Measurements from ENCODE around the gene LIMS1. TPM values are rescaled to one million over a fixed set of nuclear protein-coding genes. Genes with fewer than 3 reads are reported as not detected.

Gene LIMS1
- polyA plus RNA-seq, 4 donors = 8.3 to 51.4 (median 21.7) TPM

DNA sequence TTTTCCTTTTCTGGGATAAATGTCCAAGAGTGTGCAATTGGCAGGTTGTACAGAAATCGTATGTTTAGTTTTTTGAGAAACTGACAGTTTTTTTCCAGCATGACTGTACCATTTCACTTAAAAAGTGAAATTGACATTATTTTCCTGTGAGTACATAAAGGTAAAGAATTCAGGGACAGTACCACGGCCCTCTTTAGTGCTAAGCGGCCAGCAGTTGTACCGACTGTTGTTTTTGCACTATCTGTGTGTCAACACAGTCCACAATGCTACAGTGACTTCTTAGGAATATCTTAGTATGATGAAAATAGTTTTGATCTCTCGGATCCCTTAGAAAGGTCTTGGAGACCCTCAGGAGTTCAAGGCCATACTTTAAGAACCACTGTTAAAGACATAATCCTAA is 2.6 kb downstream of the LIMS1 start:
- Histone ChIP-seq H3K27ac (ENCODE audit: low read depth in 1 of 3, low read length in 2 of 3) (no peak overlapping the region), H3K36me3 (ENCODE audit: control insufficient read depth in 3 of 3, insufficient read depth in 2 of 3, low read depth in 1 of 3, low read length in 3 of 3) (no peaks in the 10 kb centered on the region), H3K4me3 (ENCODE audit: low read depth in 1 of 3, low read length in 3 of 3) (no peak overlapping the region), H3K9me3 (ENCODE audit: control insufficient read depth in 2 of 2, insufficient read depth in 1 of 2, low read depth in 1 of 2, low read length in 1 of 2) (no peaks in the 10 kb centered on the region), H3K27me3 (ENCODE audit: control insufficient read depth in 3 of 3, insufficient read depth in 3 of 3, low read length in 3 of 3) (no peaks in the 10 kb centered on the region), H3K4me1 (ENCODE audit: control insufficient read depth in 3 of 3, insufficient read depth in 2 of 3, low read depth in 1 of 3, low read length in 2 of 3) (peaks cover 5 to 10% (median 7%) of the 10 kb centered on the region in 3 donors)
- 85 to 95% (median 88%) methylated on average over 5 of the region's 5 CpGs for WGBS, 3 donors
- FAIRE-seq (no peak), DNase-seq (no peak)

DNA sequence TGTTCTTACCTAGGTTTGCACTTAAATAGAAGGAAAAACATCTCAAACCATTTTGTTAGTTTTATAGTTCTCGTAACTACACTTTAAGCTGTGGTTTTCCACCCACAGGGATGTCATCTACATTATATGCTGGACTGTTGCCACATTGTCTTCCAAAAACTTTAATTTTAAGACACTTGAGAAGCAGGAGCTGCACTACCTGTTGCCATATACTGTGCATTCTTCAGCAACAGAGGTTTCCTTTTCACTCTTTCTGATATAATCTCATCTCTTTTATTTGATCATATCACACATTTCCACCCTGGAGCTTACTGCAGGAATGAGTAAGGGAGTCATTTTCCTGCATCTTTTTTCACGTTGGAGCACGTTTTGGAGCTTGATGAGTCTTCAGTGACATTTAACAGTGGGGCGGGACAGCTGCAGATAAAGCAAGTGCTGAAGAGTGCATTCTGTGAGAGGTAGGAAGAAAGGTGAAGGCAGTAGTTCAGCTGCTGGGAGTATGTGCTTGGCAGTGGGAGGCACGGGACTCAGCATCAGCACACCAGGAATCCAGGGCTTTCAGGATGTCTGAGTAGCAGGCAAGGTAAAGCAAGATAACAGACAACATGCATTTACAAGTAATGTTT is 3.8 kb downstream of the LIMS1 start:
- no peak for FAIRE-seq
- DNase-seq = peak; percentile 19 to 45
- 55 to 67% (median 56%) methylated on average over 5 of the region's 5 CpGs for WGBS, 3 donors

DNA sequence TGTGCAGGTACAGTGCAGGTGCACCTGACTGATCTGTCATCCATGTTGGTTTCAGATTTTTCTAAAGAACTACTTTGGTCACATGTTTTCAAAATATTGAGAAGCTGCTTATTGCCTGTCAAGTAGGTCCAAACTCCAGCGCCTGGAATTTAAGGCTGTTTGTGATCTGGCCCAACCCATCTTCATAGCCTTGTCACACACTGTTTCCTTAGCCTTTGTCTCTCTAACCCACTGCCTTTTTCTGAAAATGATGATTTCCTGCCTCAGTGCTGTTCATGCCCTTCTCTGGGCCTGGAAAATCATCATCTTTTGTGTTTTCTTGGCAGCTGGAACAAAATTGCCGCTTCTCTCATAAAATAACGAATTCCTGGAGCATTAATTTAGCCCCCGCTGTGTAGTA is 7.2 kb downstream of the LIMS1 start:
- WGBS, 3 donors = 70 to 78% (median 78%) methylated on average over 4 of the region's 4 CpGs
- Histone ChIP-seq H3K9me3 (ENCODE audit: control insufficient read depth in 2 of 2, insufficient read depth in 1 of 2, low read depth in 1 of 2, low read length in 1 of 2) (no peaks in the 10 kb centered on the region), H3K4me1 (ENCODE audit: control insufficient read depth in 3 of 3, insufficient read depth in 2 of 3, low read depth in 1 of 3, low read length in 2 of 3) (peaks cover 5 to 15% (median 7%) of the 10 kb centered on the region in 3 donors), H3K4me3 (ENCODE audit: low read depth in 1 of 3, low read length in 3 of 3) (no peak overlapping the region), H3K27ac (ENCODE audit: low read depth in 1 of 3, low read length in 2 of 3) (peak overlapping the region in 1 of 3 donors; percentile 20), H3K27me3 (ENCODE audit: control insufficient read depth in 3 of 3, insufficient read depth in 3 of 3, low read length in 3 of 3) (no peaks in the 10 kb centered on the region), H3K36me3 (ENCODE audit: control insufficient read depth in 3 of 3, insufficient read depth in 2 of 3, low read depth in 1 of 3, low read length in 3 of 3) (peaks cover 0 to 2% (median 0%) of the 10 kb centered on the region in 3 donors)
- FAIRE-seq = no peak
- DNase-seq = peak; percentile 53 to 76

More for the DNA sequence above, 3.8 kb downstream of the LIMS1 start:
- H3K27me3 ChIP-seq (ENCODE audit: control insufficient read depth in 3 of 3, insufficient read depth in 3 of 3, low read length in 3 of 3) = no peaks in the 10 kb centered on the region
- H3K4me3 ChIP-seq (ENCODE audit: low read depth in 1 of 3, low read length in 3 of 3) = no peak overlapping the region
- no peaks in the 10 kb centered on the region for H3K36me3 ChIP-seq (ENCODE audit: control insufficient read depth in 3 of 3, insufficient read depth in 2 of 3, low read depth in 1 of 3, low read length in 3 of 3)
- H3K4me1 ChIP-seq (ENCODE audit: control insufficient read depth in 3 of 3, insufficient read depth in 2 of 3, low read depth in 1 of 3, low read length in 2 of 3) = peaks cover 5 to 15% (median 7%) of the 10 kb centered on the region in 3 donors
- H3K27ac ChIP-seq (ENCODE audit: low read depth in 1 of 3, low read length in 2 of 3) = no peak overlapping the region
- H3K9me3 ChIP-seq (ENCODE audit: control insufficient read depth in 2 of 2, insufficient read depth in 1 of 2, low read depth in 1 of 2, low read length in 1 of 2) = no peaks in the 10 kb centered on the region

DNA sequence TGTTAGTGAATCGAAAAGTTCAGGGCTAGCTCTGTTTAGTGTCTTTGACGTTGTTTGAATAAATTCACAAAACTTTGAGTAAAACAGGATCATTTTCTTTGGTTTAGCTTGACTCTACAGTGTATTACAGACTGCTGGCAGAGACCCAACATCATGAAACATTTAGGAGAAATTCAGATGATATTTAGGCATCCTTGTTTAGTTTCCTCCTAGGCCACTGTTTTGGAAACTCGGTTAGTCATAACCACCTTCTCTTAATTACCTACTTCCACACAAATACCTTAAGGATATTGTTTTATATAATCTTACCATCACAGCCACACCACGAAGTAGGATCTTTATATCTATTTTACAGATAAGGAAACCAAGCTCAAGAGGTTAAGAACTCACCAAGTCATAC is 7.8 kb downstream of the LIMS1 start:
- FAIRE-seq (no peak), DNase-seq (no peak)
- no peak overlapping the region for H3K4me3 ChIP-seq (ENCODE audit: low read depth in 1 of 3, low read length in 3 of 3)
- H3K4me1 ChIP-seq (ENCODE audit: control insufficient read depth in 3 of 3, insufficient read depth in 2 of 3, low read depth in 1 of 3, low read length in 2 of 3) = peaks cover 5 to 15% (median 8%) of the 10 kb centered on the region in 3 donors
- peak overlapping the region in 1 of 3 donors; percentile 3 for H3K27ac ChIP-seq (ENCODE audit: low read depth in 1 of 3, low read length in 2 of 3)
- H3K9me3 ChIP-seq (ENCODE audit: control insufficient read depth in 2 of 2, insufficient read depth in 1 of 2, low read depth in 1 of 2, low read length in 1 of 2) = no peaks in the 10 kb centered on the region
- peaks cover 0 to 2% (median 0%) of the 10 kb centered on the region in 3 donors for H3K36me3 ChIP-seq (ENCODE audit: control insufficient read depth in 3 of 3, insufficient read depth in 2 of 3, low read depth in 1 of 3, low read length in 3 of 3)
- WGBS, 3 donors = 56 to 70% (median 68%) methylated on average over 4 of the region's 4 CpGs
- no peaks in the 10 kb centered on the region for H3K27me3 ChIP-seq (ENCODE audit: control insufficient read depth in 3 of 3, insufficient read depth in 3 of 3, low read length in 3 of 3)

DNA sequence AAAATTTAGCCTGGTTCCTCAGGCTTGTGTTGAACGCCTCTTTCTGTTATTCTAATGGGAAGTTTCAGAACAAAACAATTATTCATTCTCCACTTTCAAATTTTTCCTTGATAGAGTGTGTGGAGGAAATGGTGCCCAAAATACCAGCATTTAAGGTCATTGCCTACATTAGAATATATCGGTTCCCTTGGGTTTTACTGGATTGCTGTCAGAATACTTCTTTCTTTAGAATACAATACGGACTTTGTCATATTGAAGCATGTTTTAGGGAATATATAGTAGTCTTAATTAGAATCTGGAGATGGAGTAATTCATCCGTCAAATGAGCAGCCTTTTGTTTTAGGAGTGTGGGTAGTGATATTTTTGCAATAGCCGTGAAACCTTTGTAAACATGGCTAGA is 13.3 kb downstream of the LIMS1 start:
- Histone ChIP-seq H3K4me1 (ENCODE audit: control insufficient read depth in 3 of 3, insufficient read depth in 2 of 3, low read depth in 1 of 3, low read length in 2 of 3) (peaks cover 2 to 3% (median 3%) of the 10 kb centered on the region in 3 donors), H3K27ac (ENCODE audit: low read depth in 1 of 3, low read length in 2 of 3) (no peak overlapping the region), H3K4me3 (ENCODE audit: low read depth in 1 of 3, low read length in 3 of 3) (no peak overlapping the region), H3K27me3 (ENCODE audit: control insufficient read depth in 3 of 3, insufficient read depth in 3 of 3, low read length in 3 of 3) (no peaks in the 10 kb centered on the region), H3K9me3 (ENCODE audit: control insufficient read depth in 2 of 2, insufficient read depth in 1 of 2, low read depth in 1 of 2, low read length in 1 of 2) (no peaks in the 10 kb centered on the region), H3K36me3 (ENCODE audit: control insufficient read depth in 3 of 3, insufficient read depth in 2 of 3, low read depth in 1 of 3, low read length in 3 of 3) (peaks cover 0 to 2% (median 0%) of the 10 kb centered on the region in 3 donors)
- 78 to 92% (median 85%) methylated on average over 5 of the region's 5 CpGs for WGBS, 3 donors
- FAIRE-seq = no peak
- no peak for DNase-seq

DNA sequence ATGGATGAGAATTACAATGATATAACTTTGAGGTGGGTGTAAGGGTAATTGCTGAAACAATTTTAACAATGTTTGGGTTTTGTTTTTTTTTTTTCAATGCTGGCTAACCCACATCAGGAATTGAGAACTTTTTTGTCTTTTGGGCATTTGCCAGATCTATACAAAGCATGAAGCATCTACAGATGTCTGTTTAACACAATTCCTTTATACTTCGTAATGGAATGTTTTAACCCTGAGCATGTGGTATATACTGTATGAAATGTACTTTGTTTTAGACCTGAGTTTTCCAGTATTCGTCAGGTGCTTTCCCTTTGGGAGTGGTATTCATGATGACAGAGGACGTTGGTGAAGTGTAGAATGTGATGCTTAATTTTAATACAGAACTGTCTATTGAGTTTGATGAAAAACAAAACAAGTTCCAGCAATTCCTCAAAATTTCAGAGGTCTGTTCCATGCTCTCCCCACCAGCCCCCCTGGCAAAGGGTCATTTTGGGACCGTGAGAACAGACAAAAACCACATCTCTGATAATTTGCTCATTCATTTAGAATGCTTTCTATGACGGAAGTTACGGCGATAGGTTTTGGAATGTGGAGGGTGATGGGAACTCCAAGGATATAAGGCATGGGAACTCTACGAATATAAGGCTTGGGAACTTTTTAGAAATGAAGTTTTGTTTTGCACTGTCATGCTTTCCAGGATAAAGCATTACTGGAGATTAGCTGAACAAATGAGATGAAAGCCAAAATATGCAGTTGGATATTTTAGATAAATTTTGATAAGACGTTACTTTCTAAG is 14.1 kb downstream of the LIMS1 start:
- H3K36me3 ChIP-seq (ENCODE audit: control insufficient read depth in 3 of 3, insufficient read depth in 2 of 3, low read depth in 1 of 3, low read length in 3 of 3) = peaks cover 0 to 2% (median 0%) of the 10 kb centered on the region in 3 donors
- FAIRE-seq = no peak
- no peak overlapping the region for H3K4me3 ChIP-seq (ENCODE audit: low read depth in 1 of 3, low read length in 3 of 3)
- 65 to 85% (median 83%) methylated on average over 9 of the region's 9 CpGs for WGBS, 3 donors
- H3K27me3 ChIP-seq (ENCODE audit: control insufficient read depth in 3 of 3, insufficient read depth in 3 of 3, low read length in 3 of 3) = no peaks in the 10 kb centered on the region
- no peak overlapping the region for H3K27ac ChIP-seq (ENCODE audit: low read depth in 1 of 3, low read length in 2 of 3)
- H3K4me1 ChIP-seq (ENCODE audit: control insufficient read depth in 3 of 3, insufficient read depth in 2 of 3, low read depth in 1 of 3, low read length in 2 of 3) = peaks cover 2 to 5% (median 3%) of the 10 kb centered on the region in 3 donors
- no peak for DNase-seq
- H3K9me3 ChIP-seq (ENCODE audit: control insufficient read depth in 2 of 2, insufficient read depth in 1 of 2, low read depth in 1 of 2, low read length in 1 of 2) = no peaks in the 10 kb centered on the region

DNA sequence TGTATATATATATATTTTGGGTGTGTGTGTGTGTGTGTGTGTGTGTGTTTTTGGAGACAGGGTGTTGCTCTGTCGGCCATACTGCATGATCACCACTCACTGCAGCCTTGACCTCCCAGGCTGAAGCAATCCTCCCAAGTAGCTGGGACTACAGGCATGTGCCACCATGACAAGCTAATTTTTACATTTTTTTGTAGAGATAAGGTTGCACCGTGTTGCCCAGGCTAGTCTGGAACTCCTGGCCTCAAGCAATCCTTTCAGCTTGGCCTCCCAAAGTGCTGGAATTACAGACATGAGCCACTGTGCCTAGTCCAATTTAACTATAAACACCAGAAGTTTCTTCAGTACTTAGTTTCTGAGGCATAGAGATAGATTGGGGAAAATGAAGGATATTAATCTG is 18.3 kb downstream of the LIMS1 start:
- DNase-seq (no peak), FAIRE-seq (no peak)
- 76 to 78% (median 77%) methylated on average over 2 of the region's 2 CpGs for WGBS, 3 donors
- Histone ChIP-seq H3K4me3 (ENCODE audit: low read depth in 1 of 3, low read length in 3 of 3) (no peak overlapping the region), H3K27me3 (ENCODE audit: control insufficient read depth in 3 of 3, insufficient read depth in 3 of 3, low read length in 3 of 3) (no peaks in the 10 kb centered on the region), H3K27ac (ENCODE audit: low read depth in 1 of 3, low read length in 2 of 3) (peak overlapping the region in 1 of 3 donors; percentile 66), H3K4me1 (ENCODE audit: control insufficient read depth in 3 of 3, insufficient read depth in 2 of 3, low read depth in 1 of 3, low read length in 2 of 3) (peaks cover 0 to 7% (median 0%) of the 10 kb centered on the region in 3 donors), H3K36me3 (ENCODE audit: control insufficient read depth in 3 of 3, insufficient read depth in 2 of 3, low read depth in 1 of 3, low read length in 3 of 3) (no peaks in the 10 kb centered on the region), H3K9me3 (ENCODE audit: control insufficient read depth in 2 of 2, insufficient read depth in 1 of 2, low read depth in 1 of 2, low read length in 1 of 2) (no peaks in the 10 kb centered on the region)

DNA sequence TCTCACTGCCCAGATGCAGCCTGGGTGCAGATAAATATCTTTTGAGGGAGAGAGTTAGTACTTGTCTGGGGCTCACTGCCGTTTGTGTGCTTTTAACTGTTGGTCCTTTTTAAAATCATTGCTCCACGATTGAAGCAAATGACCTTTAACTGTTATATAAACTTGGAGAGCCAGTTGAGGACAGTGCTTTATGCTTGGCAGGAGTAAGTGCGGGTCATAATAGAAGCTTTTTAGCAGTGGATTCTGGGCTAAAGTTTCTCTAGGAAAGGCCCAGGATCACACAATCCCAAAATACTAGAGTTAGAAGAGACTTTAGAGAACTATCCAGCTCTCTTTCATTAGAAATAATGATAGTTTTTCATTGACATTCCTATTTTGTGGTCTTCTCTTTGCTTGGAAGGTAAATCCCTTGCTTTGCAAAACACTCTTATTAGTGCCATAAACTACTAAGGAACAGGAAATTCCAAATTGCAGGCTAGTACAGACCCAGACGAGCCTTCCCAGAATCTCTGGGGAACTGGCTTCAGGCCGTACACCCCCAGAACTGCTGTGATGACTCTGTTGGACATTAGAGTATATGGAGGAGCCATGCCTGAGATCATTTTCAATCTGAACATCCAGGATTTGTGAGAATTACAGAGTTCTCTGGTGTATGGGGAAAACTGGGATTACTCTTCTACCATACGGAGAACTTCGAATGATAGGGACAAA is 19.1 kb downstream of the LIMS1 start:
- Histone ChIP-seq H3K4me3 (ENCODE audit: low read depth in 1 of 3, low read length in 3 of 3) (no peak overlapping the region), H3K4me1 (ENCODE audit: control insufficient read depth in 3 of 3, insufficient read depth in 2 of 3, low read depth in 1 of 3, low read length in 2 of 3) (peaks cover 0 to 7% (median 0%) of the 10 kb centered on the region in 3 donors), H3K27ac (ENCODE audit: low read depth in 1 of 3, low read length in 2 of 3) (peak overlapping the region in 1 of 3 donors; percentile 64), H3K36me3 (ENCODE audit: control insufficient read depth in 3 of 3, insufficient read depth in 2 of 3, low read depth in 1 of 3, low read length in 3 of 3) (no peaks in the 10 kb centered on the region), H3K9me3 (ENCODE audit: control insufficient read depth in 2 of 2, insufficient read depth in 1 of 2, low read depth in 1 of 2, low read length in 1 of 2) (no peaks in the 10 kb centered on the region), H3K27me3 (ENCODE audit: control insufficient read depth in 3 of 3, insufficient read depth in 3 of 3, low read length in 3 of 3) (no peaks in the 10 kb centered on the region)
- WGBS, 3 donors = 63 to 75% (median 67%) methylated on average over 7 of the region's 7 CpGs
- DNase-seq = no peak
- no peak for FAIRE-seq
